Calu3 (cell line): ENCODE measurements around the gene SNTG2. TPM values are rescaled to one million over a fixed set of nuclear protein-coding genes. Genes with fewer than 3 reads are reported as not detected.

Experiments
- BruUV-seq: library from RNA; stranded (reverse); fragments of 400-500 nt; replicated peaks from 2 replicates; lab custom pipeline; 2021; lab: Mats Ljungman, UMichigan
- CTCF ChIA-PET: fragments of 300-600 bp; sonication (Branson Sonifier 250); formaldehyde crosslinking; loops from one replicate; lab custom pipeline; 2022; ENCODE audit warnings: antibody characterized with exemption; lab: Charles Lee
- DNase-seq: peaks from one replicate; pipeline ENCODE4 v3.0.0; 2022
- H3K27ac Mint-ChIP-seq: one replicate; pipeline ENCODE4 v1.8.0; 2022; ENCODE audit warnings: mixed read lengths; ENCODE audit not compliant: unreplicated experiment
- H3K27me3 Mint-ChIP-seq: one replicate; pipeline ENCODE4 v1.8.0; 2022; ENCODE audit warnings: mixed read lengths; ENCODE audit not compliant: unreplicated experiment
- H3K36me3 Mint-ChIP-seq: one replicate; pipeline ENCODE4 v1.8.0; 2022; ENCODE audit warnings: mild to moderate bottlenecking, moderate library complexity, mixed read lengths; ENCODE audit not compliant: insufficient read depth, unreplicated experiment
- H3K4me1 Mint-ChIP-seq: one replicate; pipeline ENCODE4 v1.8.0; 2022; ENCODE audit warnings: mild to moderate bottlenecking, low read depth, mixed read lengths; ENCODE audit not compliant: unreplicated experiment
- H3K4me3 Mint-ChIP-seq: one replicate; pipeline ENCODE4 v1.8.0; 2022; ENCODE audit warnings: mild to moderate bottlenecking, low read depth, moderate library complexity, mixed read lengths; ENCODE audit not compliant: unreplicated experiment
- H3K9me3 Mint-ChIP-seq: one replicate; pipeline ENCODE4 v1.8.0; 2022; ENCODE audit warnings: low read depth, mixed read lengths; ENCODE audit not compliant: unreplicated experiment
- intact Hi-C: fragments of 100-400 bp; cut with micrococcal nuclease; formaldehyde crosslinking; loops from one replicate; pipeline ENCODE4 v1.10.0; 2022; ENCODE audit not compliant: unreplicated experiment
- total RNA-seq: library from RNA; stranded (reverse); gene quantifications from 2 replicates; pipeline ENCODE4 v1.2.3, GENCODE V29; 2022
- TF ChIP-seq, protein P1 (sequence below): fragments of 200-600 bp; IDR thresholded peaks from one replicate; pipeline ENCODE4 v1.8.0; 2022; ENCODE audit warnings: antibody characterized with exemption; ENCODE audit not compliant: unreplicated experiment

Gene SNTG2
- total RNA-seq, 1 experiment from 2014 or later = not detected

DNA sequence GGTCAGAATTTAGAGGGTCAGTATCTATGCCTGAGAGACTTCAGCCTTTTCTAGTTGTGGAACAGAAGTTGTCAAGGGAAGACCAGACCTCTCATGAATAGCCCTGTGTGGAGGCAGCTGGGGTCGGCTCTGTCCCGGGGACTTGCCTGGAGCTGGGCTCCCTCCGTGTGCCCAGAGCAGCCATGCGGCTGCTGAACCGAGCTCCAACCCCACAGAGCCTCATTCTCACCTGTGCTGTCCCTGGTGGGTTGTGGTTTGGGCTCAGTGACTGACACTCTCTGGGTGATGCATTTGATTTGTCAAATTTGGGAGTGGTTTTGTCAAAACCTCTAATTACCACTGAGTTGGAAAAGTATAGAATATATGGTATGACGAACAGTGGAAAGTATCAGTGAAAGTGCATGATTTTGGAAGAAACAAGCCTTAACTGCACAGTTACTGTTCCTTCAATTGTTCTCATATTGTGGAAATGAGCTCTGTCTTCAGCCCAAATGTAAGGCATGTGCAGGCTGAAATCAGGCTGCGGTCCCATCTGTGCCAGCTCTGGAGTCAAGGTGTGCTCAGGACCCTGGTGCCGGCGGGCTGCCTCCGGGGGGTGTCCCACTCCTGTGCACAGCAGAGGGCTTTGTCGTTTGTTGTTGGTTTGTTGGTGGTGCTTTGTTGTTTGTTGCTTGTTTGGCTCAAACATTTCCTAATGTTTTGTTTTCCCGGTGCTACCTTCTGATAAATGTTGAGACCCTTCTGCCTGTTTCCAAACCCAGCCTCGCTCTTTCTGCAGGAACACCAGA, 200.3 kb downstream of the SNTG2 start:
- Mint-ChIP-seq H3K9me3 (peaks cover 8% of the 10 kb centered on the region), H3K4me1 (no peaks in the 10 kb centered on the region), H3K36me3 (no peaks in the 10 kb centered on the region), H3K27ac (no peak overlapping the region), H3K4me3 (no peak overlapping the region), H3K27me3 (no peaks in the 10 kb centered on the region)
- TF ChIP-seq, protein P1, sequence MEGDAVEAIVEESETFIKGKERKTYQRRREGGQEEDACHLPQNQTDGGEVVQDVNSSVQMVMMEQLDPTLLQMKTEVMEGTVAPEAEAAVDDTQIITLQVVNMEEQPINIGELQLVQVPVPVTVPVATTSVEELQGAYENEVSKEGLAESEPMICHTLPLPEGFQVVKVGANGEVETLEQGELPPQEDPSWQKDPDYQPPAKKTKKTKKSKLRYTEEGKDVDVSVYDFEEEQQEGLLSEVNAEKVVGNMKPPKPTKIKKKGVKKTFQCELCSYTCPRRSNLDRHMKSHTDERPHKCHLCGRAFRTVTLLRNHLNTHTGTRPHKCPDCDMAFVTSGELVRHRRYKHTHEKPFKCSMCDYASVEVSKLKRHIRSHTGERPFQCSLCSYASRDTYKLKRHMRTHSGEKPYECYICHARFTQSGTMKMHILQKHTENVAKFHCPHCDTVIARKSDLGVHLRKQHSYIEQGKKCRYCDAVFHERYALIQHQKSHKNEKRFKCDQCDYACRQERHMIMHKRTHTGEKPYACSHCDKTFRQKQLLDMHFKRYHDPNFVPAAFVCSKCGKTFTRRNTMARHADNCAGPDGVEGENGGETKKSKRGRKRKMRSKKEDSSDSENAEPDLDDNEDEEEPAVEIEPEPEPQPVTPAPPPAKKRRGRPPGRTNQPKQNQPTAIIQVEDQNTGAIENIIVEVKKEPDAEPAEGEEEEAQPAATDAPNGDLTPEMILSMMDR = no peak
- intact Hi-C loops = no loop called here
- CTCF ChIA-PET = no interaction called here
- no peak for DNase-seq
- BruUV-seq = no TSS peak

DNA sequence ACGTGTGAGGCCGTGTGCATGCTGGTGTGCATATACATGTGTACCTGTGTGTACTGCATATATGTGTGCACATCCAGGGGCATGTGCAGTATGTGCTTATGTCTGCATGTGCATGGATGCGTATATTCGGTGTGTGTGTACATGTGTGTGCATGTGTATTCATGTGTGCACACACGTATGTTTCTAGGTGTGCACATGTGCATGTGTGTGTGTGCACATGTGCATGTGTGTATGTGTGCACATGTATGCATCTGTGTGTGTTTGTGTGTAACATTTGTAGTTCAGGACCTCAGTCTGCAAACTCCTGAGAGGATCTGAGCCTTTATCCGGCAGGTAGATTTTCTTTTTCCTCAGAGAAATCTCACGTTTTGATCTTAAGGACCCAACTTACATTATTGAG, 201.7 kb downstream of the SNTG2 start:
- peaks cover 8% of the 10 kb centered on the region for H3K9me3 Mint-ChIP-seq
- H3K36me3 Mint-ChIP-seq = no peaks in the 10 kb centered on the region
- intact Hi-C loops = no loop called here
- DNase-seq = no peak
- no peak overlapping the region for H3K27ac Mint-ChIP-seq
- no peak overlapping the region for H3K4me3 Mint-ChIP-seq
- TF ChIP-seq, protein P1 = no peak
- CTCF ChIA-PET = no interaction called here
- H3K27me3 Mint-ChIP-seq = no peaks in the 10 kb centered on the region
- no TSS peak for BruUV-seq
- no peaks in the 10 kb centered on the region for H3K4me1 Mint-ChIP-seq

DNA sequence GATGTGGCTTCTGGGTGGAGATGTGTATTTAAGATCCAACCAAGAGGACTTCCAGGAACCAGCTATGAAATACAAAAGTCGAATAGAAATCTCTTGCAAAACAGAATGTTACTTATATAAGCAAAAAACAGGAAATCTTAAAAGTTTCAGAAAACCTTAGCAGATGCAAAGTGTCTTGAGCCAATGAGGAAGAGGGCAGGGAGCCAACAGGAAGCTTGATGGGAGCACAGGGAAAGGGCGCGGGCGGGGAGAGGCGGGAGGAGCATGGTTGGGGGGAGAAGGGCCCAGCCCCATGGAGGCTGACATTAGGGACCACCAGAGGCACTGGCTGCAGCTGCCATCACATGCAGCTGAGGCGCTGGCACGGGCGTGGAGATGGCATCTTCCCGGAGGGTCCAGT, 203.3 kb downstream of the SNTG2 start:
- CTCF ChIA-PET = no interaction called here
- H3K27ac Mint-ChIP-seq = no peak overlapping the region
- intact Hi-C loops = no loop called here

DNA sequence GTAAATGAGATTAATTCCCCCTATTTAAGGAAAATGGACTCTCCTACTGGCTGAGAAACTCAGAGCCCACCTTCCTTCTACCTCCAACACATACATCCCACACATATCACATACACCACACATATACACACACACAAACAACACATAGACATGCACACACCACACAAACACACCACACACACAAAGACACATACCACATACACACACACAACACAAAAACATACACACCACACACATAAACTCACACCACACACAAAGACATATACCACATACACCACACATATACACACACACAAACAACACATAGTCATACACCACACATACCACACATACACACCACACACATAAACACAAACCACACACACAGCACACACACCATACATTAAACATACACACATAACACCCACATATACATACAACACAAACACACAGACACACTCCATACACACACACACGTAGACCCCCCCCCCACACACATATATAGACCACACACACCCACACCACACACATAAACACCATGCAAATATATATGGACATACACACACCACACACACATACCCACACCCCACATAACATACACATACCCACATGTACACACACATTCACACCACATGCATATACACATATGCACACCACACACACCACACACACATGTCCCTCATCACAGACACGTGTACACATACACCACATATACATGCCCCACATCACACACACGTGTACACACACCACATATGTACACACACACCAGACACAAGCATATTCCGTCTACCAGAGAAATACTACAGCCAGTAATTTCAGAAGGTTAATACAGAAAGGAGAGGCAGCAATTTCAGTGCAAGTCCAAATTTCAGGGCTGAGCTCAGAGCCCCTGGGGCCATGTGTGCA, 204.3 kb downstream of the SNTG2 start:
- intact Hi-C loops = no loop called here
- TF ChIP-seq, protein P1 = no peak
- CTCF ChIA-PET = no interaction called here
- Mint-ChIP-seq H3K4me3 (no peak overlapping the region), H3K36me3 (no peaks in the 10 kb centered on the region), H3K4me1 (no peaks in the 10 kb centered on the region), H3K27me3 (no peaks in the 10 kb centered on the region), H3K27ac (no peak overlapping the region), H3K9me3 (peaks cover 7% of the 10 kb centered on the region)
- DNase-seq = no peak
- no TSS peak for BruUV-seq

More for the DNA sequence above, 203.3 kb downstream of the SNTG2 start:
- Mint-ChIP-seq H3K4me1 (no peaks in the 10 kb centered on the region), H3K9me3 (peaks cover 7% of the 10 kb centered on the region), H3K27me3 (no peaks in the 10 kb centered on the region), H3K4me3 (no peak overlapping the region), H3K36me3 (no peaks in the 10 kb centered on the region)
- BruUV-seq = no TSS peak
- no peak for DNase-seq
- TF ChIP-seq, protein P1 = no peak
